Measurements from ENCODE around the gene CAMTA1. TPM values are rescaled to one million over a fixed set of nuclear protein-coding genes. Genes with fewer than 3 reads are reported as not detected.

Gene CAMTA1
- total RNA-seq, 1 donor from 2014 or later = 268 TPM

DNA sequence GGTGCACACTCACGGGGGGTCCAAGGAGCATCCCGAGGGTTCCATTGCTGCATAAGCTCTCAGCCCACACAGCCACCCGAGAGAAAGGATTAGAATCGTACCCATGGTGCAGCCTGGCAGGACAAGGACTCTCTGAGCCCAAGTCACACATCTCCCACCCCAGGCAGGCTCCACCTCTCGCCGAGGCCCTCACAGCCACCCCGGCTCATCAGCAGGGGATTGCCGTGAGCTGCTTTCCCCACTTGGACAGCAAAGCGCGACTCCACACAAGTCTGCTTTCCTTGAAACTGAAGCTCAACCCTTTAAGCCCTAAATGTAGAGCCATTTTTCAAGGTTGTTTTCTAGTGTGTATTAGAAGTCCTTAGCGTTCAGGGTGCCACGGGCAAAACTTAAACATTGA is 679.5 kb downstream of the CAMTA1 start:
- no peaks in the 10 kb centered on the region for H3K9me3 Mint-ChIP-seq
- H3K27me3 Mint-ChIP-seq (ENCODE audit: insufficient read depth, low read depth) = peaks cover 3% of the 10 kb centered on the region

DNA sequence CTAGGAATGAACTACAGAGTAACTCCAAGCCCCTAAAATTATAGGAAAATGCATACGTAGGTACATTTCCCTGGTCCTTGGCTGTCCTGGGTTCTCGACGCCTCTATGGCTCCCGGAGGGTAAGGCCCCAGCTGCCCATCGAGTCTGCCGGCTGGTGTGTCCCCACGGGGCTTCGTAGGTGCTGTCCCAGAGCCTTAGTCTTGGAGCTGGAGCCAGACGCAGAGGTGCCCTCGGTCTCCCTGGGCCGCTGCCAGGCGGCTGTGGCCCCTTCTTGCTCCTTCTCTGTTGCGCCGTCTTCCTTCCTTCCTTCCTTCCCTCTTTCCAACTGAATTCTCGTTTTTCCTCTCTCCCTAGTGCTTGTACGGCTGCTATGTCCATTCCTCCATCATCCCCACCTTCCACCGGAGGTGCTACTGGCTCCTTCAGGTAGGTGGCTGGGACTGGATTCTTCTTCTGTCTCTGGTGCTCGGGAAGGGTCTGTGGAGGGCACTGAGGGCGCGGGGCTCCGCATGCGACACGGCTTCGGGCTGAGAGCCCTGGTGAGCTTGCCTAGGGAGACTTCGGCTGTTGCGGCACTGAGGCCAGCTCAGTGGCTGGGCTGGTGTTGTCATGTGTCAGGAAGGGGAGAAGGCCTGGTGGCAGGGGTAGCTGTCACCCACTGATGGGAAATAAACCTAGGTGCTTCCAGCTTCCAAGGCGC is 682.4 kb downstream of the CAMTA1 start:
- H3K27ac Mint-ChIP-seq = peak overlapping the region; percentile 28
- Histone ChIP-seq H3K4me3 (no peak overlapping the region), H3K79me2 (ENCODE audit: low read depth) (no peaks in the 10 kb centered on the region), H2AFZ (replicated peaks) (no peak overlapping the region), H3K4me1 (no peaks in the 10 kb centered on the region), H3K4me2 (no peak overlapping the region), H3K9me3 (ENCODE audit: low read depth) (no peaks in the 10 kb centered on the region), H4K20me1 (ENCODE audit: low read depth) (no peaks in the 10 kb centered on the region), H3K27me3 (no peaks in the 10 kb centered on the region), H3K9ac (no peak overlapping the region), H3K27ac (no peak overlapping the region), H3F3A (ENCODE audit: low read depth) (no peaks in the 10 kb centered on the region), H3K36me3 (no peaks in the 10 kb centered on the region)
- TF ChIP-seq EZH2 (IDR thresholded peaks at IDR 0.05) (no peak), EZH2phosphoT487 (IDR thresholded peaks at IDR 0.05) (no peak)
- TF ChIP-seq, protein P1, sequence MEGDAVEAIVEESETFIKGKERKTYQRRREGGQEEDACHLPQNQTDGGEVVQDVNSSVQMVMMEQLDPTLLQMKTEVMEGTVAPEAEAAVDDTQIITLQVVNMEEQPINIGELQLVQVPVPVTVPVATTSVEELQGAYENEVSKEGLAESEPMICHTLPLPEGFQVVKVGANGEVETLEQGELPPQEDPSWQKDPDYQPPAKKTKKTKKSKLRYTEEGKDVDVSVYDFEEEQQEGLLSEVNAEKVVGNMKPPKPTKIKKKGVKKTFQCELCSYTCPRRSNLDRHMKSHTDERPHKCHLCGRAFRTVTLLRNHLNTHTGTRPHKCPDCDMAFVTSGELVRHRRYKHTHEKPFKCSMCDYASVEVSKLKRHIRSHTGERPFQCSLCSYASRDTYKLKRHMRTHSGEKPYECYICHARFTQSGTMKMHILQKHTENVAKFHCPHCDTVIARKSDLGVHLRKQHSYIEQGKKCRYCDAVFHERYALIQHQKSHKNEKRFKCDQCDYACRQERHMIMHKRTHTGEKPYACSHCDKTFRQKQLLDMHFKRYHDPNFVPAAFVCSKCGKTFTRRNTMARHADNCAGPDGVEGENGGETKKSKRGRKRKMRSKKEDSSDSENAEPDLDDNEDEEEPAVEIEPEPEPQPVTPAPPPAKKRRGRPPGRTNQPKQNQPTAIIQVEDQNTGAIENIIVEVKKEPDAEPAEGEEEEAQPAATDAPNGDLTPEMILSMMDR (IDR thresholded peaks at IDR 0.05) = no peak
- no peaks in the 10 kb centered on the region for H3K36me3 Mint-ChIP-seq
- H3K4me1 Mint-ChIP-seq = peaks cover 6% of the 10 kb centered on the region
- H3K27me3 Mint-ChIP-seq (ENCODE audit: insufficient read depth, low read depth) = peaks cover 3% of the 10 kb centered on the region
- H3K4me3 Mint-ChIP-seq = no peak overlapping the region
- no peaks in the 10 kb centered on the region for H3K9me3 Mint-ChIP-seq
- no peak for DNase-seq (ENCODE audit: low spot score)

More for the DNA sequence above, 679.5 kb downstream of the CAMTA1 start:
- H2AFZ ChIP-seq (replicated peaks) = no peak overlapping the region
- no peak overlapping the region for H3K27ac ChIP-seq
- TF ChIP-seq EZH2phosphoT487 (IDR thresholded peaks at IDR 0.05) (no peak), EZH2 (IDR thresholded peaks at IDR 0.05) (no peak)
- TF ChIP-seq, protein P1 (IDR thresholded peaks at IDR 0.05) = no peak
- no peak for DNase-seq (ENCODE audit: low spot score)
- H3K4me1 Mint-ChIP-seq = peaks cover 23% of the 10 kb centered on the region
- no peaks in the 10 kb centered on the region for H3K4me1 ChIP-seq
- H3F3A ChIP-seq (ENCODE audit: low read depth) = no peaks in the 10 kb centered on the region
- no peak overlapping the region for H3K4me3 ChIP-seq
- no peaks in the 10 kb centered on the region for H3K36me3 ChIP-seq
- H3K9me3 ChIP-seq (ENCODE audit: low read depth) = no peaks in the 10 kb centered on the region
- no peaks in the 10 kb centered on the region for H4K20me1 ChIP-seq (ENCODE audit: low read depth)
- no peak overlapping the region for H3K4me3 Mint-ChIP-seq
- no peak overlapping the region for H3K27ac Mint-ChIP-seq
- H3K36me3 Mint-ChIP-seq = no peaks in the 10 kb centered on the region
- no peaks in the 10 kb centered on the region for H3K79me2 ChIP-seq (ENCODE audit: low read depth)
- H3K4me2 ChIP-seq = no peak overlapping the region
- no peak overlapping the region for H3K9ac ChIP-seq
- no peaks in the 10 kb centered on the region for H3K27me3 ChIP-seq

DNA sequence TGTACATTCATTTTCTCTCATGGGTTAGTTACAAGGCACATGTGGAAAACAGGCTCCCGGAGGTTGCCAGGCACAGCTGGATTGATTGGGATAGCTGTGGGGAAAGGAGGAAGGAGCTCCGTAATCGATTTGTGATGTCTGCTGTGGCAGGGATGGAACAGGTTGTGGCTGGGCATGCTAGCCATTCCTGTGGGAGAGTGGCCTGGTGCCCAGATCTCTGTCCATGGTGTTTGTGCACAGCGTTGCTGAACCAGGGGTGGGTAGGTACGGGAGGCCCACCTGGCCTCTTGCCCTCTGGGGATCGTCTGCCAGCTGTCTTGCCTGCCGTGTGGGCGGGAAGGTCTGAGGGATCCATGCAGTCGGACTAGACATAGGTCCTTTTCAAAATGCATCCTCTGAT is 683.0 kb downstream of the CAMTA1 start:
- Histone ChIP-seq H3K4me2 (no peak overlapping the region), H2AFZ (replicated peaks) (no peak overlapping the region), H3K27ac (no peak overlapping the region), H4K20me1 (ENCODE audit: low read depth) (no peaks in the 10 kb centered on the region), H3F3A (ENCODE audit: low read depth) (no peaks in the 10 kb centered on the region), H3K36me3 (no peaks in the 10 kb centered on the region), H3K4me1 (no peaks in the 10 kb centered on the region), H3K9me3 (ENCODE audit: low read depth) (no peaks in the 10 kb centered on the region), H3K4me3 (no peak overlapping the region), H3K27me3 (no peaks in the 10 kb centered on the region), H3K9ac (no peak overlapping the region), H3K79me2 (ENCODE audit: low read depth) (no peaks in the 10 kb centered on the region)
- Mint-ChIP-seq H3K36me3 (no peaks in the 10 kb centered on the region), H3K27ac (no peak overlapping the region), H3K27me3 (ENCODE audit: insufficient read depth, low read depth) (peaks cover 3% of the 10 kb centered on the region), H3K9me3 (no peaks in the 10 kb centered on the region), H3K4me1 (peaks cover 6% of the 10 kb centered on the region), H3K4me3 (no peak overlapping the region)
- TF ChIP-seq, protein P1 (IDR thresholded peaks at IDR 0.05) = no peak
- DNase-seq (ENCODE audit: low spot score) = no peak

Data from neural progenitor cell (in vitro differentiated cells).